CD4-positive, alpha-beta T cell treated with Interleukin-15 for 1 hour (primary cell): ENCODE measurements around the gene PIEZO1.
"Not testable (repeated sequence)": the region's sequence is repeated elsewhere in the genome, so short reads cannot be mapped to it uniquely, and the experiment has no call there.

Source experiments
- DNase-seq: peaks from one replicate; pipeline ENCODE4 v3.0.0-alpha.2; 2020

Gene PIEZO1

GRCh38 chr16:88803264-88803987 lies 18.4 kb upstream of the PIEZO1 start, which contains the start of gene CDT1:
CDT1 (plus strand) TSS chr16:88803789; CDS start chr16:88803832, 43 bp downstream.
- peak; percentile 82 for DNase-seq

- DNase-seq, result no peak
Observed at GRCh38 chr16:88800277-88800592, 15.2 kb upstream of the PIEZO1 start.

GRCh38 chr16:88799569-88800276 lies 14.7 kb upstream of the PIEZO1 start:
- DNase-seq, result peak; percentile 43

- DNase-seq, result no peak
Observed at GRCh38 chr16:88798772-88799455, 13.9 kb upstream of the PIEZO1 start.

- DNase-seq, result no peak
Observed at GRCh38 chr16:88798073-88798472, 13.1 kb upstream of the PIEZO1 start.

GRCh38 chr16:88796278-88796677 lies 11.3 kb upstream of the PIEZO1 start:
- no peak for DNase-seq

GRCh38 chr16:88793251-88793954 lies 8.4 kb upstream of the PIEZO1 start:
- no peak for DNase-seq

GRCh38 chr16:88792668-88793250 lies 7.7 kb upstream of the PIEZO1 start:
- no peak for DNase-seq

- DNase-seq, result no peak
Observed at GRCh38 chr16:88792078-88792550, 7.1 kb upstream of the PIEZO1 start.

- DNase-seq, result peak; percentile 65
Observed at GRCh38 chr16:88790312-88791211, 5.5 kb upstream of the PIEZO1 start.

- peak; percentile 39 for DNase-seq
Observed at GRCh38 chr16:88789594-88789993, 4.6 kb upstream of the PIEZO1 start.

- not testable (repeated sequence) for DNase-seq
Observed at GRCh38 chr16:88788749-88789148, 3.7 kb upstream of the PIEZO1 start.

- no peak for DNase-seq
Observed at GRCh38 chr16:88787579-88788314, 2.7 kb upstream of the PIEZO1 start.

GRCh38 chr16:88784856-88785105 lies 239 bp downstream of the PIEZO1 start:
- DNase-seq, result no peak

GRCh38 chr16:88784074-88784855 lies 755 bp downstream of the PIEZO1 start:
- DNase-seq, result peak; percentile 41

GRCh38 chr16:88783391-88784073 lies 1.5 kb downstream of the PIEZO1 start:
- DNase-seq, result no peak

- peak; percentile 44 for DNase-seq
Observed at GRCh38 chr16:88782454-88783390, 2.3 kb downstream of the PIEZO1 start.
